Fibroblast of lung (primary cell): ENCODE measurements around the gene ZNF124.

Experiments
- CTCF ChIP-seq, 2 donors: IDR thresholded peaks in 1 of 2; conservative IDR thresholded peaks in 1 of 2; 1 replicate in 1 of 2; 2 replicates in 1 of 2; pipeline ENCODE4 v1.5.1; 2011 to 2012; ENCODE audit warnings: low read length in 2 of 2, control low read depth in 1 of 2, inconsistent platforms in 1 of 2, low read depth in 1 of 2, mild to moderate bottlenecking in 1 of 2
- EZH2 ChIP-seq: IDR thresholded peaks from 2 replicates; pipeline ENCODE4 v1.5.1; 2012; ENCODE audit warnings: low read length, control low read depth, mild to moderate bottlenecking; ENCODE audit errors: missing control alignments

- TF ChIP-seq EZH2 (no peak), CTCF (conservative IDR thresholded peaks at IDR 0.05 in 1 of 2, IDR thresholded peaks at IDR 0.05 in 1 of 2; ENCODE audit: low read depth in 1 of 2, low read length in 2 of 2) (no peak)
Measured at GRCh38 chr1:247147781-247148180, 24.0 kb downstream of the ZNF124 start.
